D721Med (cell line): Measurements from ENCODE around the gene PSG6.
"Not testable (repeated sequence)": the region's sequence is repeated elsewhere in the genome, so short reads cannot be mapped to it uniquely, and the experiment has no call there.

ENCODE experiments used
- DNase-seq: peaks from one replicate; pipeline ENCODE4 v3.0.0; 2011; ENCODE audit warnings: low spot score; ENCODE audit not compliant: insufficient read length
- FAIRE-seq: peaks from 2 replicates; lab custom pipeline; 2011; peaks lifted over from hg19 to GRCh38; lab: Jason Lieb, UNC
- TF ChIP-seq, protein P1 (sequence below): IDR thresholded peaks from 2 replicates; pipeline ENCODE4 v1.5.1; 2012; ENCODE audit warnings: mild to moderate bottlenecking, control low read depth; ENCODE audit not compliant: insufficient read depth; ENCODE audit errors: missing control alignments

The PSG6 gene

DNA sequence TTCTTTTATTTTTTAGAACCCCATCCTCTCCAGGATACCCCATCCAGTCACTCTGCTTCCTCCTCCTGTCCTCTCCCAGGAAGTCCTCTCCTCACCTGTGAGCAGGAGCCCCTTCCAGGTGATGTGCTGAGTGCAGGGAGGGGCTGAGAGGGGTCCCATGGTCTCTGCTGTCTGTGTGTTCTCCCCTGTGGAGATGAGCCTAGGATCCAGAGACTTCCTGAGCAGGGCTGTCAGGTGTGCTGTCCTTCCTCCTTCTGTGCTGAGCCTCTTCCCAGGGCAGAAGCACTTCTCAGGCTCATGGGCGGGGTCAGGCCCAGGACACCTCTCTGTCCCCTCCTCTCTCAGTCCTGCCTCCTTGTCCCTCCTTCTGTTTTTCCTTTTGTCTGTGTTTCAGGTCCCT, at the start of gene PSG6:
PSG6 (minus strand) TSS at position 261 of the 400 bp plus-strand sequence; CDS start at position 159, 102 bp downstream.
- not testable (repeated sequence) for DNase-seq, FAIRE-seq

DNA sequence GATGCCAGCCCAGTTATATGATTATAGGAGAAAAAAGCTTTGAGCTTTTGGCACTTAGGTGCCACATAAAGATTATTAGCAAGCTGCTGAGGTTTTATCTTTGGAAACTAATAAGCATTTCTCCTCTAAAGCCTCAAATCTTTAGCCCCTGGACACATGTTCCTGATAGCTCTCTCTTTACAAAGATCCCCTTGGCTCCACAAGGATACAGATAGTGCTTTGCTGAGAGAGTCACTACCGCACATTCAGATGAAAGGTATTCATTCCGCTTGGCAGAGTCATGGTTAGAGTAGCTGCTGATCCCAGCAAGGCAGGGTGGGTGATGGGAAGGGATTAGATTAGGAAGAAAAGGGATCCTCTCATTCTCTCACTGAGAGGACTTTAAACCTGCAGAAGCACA, 47.5 kb upstream of the PSG6 start:
- DNase-seq (no peak), FAIRE-seq (no peak)
- TF ChIP-seq, protein P1, sequence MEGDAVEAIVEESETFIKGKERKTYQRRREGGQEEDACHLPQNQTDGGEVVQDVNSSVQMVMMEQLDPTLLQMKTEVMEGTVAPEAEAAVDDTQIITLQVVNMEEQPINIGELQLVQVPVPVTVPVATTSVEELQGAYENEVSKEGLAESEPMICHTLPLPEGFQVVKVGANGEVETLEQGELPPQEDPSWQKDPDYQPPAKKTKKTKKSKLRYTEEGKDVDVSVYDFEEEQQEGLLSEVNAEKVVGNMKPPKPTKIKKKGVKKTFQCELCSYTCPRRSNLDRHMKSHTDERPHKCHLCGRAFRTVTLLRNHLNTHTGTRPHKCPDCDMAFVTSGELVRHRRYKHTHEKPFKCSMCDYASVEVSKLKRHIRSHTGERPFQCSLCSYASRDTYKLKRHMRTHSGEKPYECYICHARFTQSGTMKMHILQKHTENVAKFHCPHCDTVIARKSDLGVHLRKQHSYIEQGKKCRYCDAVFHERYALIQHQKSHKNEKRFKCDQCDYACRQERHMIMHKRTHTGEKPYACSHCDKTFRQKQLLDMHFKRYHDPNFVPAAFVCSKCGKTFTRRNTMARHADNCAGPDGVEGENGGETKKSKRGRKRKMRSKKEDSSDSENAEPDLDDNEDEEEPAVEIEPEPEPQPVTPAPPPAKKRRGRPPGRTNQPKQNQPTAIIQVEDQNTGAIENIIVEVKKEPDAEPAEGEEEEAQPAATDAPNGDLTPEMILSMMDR = no peak

DNA sequence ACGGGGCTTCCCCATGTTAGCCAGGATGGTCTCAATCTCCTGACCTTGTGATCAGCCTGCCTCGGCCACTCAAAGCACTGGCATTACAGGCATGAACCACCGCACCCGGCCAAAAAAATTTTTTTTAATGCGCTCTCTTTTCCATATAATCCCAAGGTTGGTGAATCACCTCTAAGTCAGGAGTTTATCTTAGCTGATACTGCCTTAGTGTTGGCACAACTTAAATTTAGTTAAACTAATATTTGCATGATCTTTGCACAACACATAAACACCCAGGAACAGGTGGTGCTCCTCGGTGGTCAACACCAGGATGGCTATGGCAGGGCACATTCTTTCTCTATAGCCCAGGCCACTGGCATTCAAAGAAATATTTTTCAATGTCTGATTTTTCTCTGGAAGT, 43.4 kb upstream of the PSG6 start:
- TF ChIP-seq, protein P1 = no peak

DNA sequence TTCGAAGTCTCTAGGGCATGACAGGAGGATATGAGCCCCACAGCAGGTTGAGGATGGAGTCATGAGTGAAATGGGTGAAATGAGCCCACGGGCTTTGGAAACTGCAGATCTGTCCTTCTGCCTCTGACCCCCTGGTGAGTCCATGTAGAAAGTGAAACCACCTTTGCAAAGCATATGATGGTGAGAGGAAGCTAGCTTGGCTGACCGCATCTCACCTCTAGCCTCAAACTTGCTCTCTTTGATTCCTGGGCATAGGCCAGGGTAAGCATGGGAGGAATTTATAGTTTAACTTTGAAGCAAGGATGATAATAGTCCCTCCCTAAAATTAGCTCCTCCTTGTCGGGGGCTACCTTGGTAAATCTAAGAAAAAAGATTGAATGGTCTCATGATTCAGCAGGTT, 34.4 kb upstream of the PSG6 start:
- not testable (repeated sequence) for DNase-seq, FAIRE-seq

More for the DNA sequence above, 43.4 kb upstream of the PSG6 start:
- FAIRE-seq (no peak), DNase-seq (no peak)

DNA sequence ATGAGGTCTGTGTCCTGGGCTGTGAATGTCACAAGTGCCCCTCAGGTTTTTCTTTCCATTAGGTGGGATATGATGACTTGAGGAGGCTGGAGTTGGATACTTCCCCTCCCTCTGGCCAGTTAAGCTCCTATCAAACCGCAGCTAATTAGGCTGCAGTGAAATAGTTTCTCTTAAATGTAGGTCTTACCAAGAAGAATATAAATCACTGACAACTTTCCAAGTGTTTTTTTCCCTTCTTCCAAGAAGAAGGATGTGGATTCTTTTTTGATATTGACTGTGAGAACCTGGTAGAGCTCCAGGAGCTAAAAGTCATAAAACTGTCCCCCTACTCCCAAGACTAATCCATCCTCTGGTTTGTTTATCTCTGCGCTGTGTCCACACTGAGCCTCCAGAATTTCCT, 33.8 kb upstream of the PSG6 start:
- not testable (repeated sequence) for DNase-seq, FAIRE-seq

DNA sequence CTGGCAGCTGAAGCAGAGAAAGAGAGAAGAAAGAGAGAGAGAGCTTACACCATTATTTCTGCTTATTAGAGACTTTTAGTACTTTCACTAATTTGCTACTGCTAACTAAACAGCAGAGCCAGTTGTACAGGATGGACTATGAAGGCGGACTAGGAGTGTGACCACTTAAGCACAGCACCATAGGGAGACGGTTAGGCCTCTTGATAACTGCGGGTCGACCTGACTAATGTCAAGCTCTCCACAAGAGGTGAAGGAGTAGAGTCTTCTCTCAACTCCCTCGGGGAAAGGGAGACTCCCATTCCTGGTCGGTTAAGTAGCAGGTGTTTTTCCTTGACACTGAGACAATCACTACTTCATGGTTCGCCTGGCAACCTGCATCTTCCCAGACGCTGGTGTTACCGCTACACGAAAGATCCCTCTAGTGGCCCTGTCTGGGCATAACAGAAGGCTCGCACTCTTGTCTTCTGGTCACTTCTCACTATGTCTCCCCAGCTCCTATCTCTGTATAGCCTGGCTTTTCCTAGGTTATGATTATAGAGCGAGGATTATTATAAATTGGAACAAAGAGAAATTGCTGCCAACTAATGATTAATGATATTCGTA, 24.6 kb upstream of the PSG6 start:
- FAIRE-seq (no peak), DNase-seq (no peak)
- TF ChIP-seq, protein P1 = peak; percentile 37

DNA sequence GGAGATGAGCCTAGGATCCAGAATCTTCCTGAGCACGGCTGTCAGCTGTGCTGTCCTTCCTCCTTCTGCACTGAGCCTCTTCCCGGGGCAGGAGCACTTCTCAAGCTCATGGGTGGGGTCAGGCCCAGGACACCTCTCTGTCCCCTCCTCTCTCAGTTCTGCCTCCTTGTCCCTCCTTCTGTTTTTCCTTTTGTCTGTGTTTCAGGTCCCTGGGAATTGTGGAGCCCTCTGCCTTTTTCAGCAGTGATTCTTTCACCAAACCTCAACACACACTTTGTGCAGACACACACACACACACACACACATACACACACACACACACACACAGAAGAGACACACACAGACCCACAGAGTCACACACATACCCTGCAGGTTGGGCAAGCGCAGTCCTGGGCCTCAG, 19.4 kb upstream of the PSG6 start, which contains the start of gene PSG7:
PSG7 (minus strand) TSS at position 101 of the 400 bp plus-strand sequence. CDS start 131 bp downstream, outside the sequence.
- FAIRE-seq, DNase-seq: not testable (repeated sequence)

DNA sequence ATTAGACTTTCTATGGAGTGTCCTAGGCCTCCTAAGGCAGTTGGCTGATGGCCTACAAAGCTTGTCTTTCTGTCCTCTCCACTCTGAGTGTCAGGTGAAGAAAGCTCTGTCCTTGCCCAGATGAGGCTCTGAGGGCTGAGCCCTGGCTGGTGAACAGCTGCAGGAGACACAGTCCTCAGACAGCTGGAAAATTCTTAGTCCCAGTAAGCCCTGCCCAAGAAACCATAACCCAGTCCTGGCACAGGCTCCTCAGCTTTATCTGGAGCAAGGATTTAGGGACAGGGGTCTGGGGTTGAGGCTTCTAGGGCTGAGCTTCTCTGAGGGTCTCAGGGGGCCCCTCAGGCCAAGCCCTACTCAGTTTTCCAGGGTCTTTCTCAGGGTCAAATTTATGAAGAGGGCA, 17.0 kb upstream of the PSG6 start:
- FAIRE-seq, DNase-seq: not testable (repeated sequence)

DNA sequence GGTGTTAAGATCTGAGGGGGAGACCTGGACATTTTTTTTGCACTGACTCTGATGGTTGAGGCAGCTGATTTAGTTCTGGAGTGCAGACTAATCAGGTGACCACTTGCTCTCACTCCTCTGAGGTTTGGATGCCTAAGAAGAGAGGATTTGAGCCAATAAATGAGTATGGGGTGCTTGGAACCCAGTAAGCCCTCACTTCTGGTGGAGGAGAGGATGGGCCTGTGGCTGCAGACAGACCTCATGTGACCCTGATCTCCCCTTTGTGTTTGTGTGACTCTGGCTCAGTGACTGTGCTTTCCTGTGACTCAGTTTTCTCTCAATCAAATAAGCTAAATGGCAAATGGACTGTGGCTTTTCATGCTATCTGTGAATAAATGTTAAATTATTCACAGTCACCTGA, 16.5 kb upstream of the PSG6 start:
- not testable (repeated sequence) for DNase-seq, FAIRE-seq

DNA sequence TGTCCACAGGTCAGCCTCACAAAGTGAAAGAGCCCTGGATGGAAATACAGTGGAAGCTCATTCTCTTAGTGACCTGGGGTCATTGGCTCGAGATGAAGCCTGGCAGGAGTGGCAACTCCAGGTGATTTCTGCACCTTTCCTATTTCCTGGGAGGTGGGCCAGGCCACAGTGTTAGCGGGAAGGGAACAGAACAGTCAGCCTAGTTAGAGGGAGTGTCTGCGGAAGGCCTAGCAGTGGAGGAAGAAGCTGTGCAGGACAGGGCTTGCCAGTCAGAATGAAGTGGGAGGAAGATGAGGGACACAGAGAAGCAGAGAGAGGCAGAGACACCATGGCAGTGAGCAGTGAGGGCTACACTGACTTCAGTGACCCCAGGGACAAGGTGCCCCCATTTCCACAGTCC, 15.7 kb upstream of the PSG6 start:
- not testable (repeated sequence) for DNase-seq, FAIRE-seq

DNA sequence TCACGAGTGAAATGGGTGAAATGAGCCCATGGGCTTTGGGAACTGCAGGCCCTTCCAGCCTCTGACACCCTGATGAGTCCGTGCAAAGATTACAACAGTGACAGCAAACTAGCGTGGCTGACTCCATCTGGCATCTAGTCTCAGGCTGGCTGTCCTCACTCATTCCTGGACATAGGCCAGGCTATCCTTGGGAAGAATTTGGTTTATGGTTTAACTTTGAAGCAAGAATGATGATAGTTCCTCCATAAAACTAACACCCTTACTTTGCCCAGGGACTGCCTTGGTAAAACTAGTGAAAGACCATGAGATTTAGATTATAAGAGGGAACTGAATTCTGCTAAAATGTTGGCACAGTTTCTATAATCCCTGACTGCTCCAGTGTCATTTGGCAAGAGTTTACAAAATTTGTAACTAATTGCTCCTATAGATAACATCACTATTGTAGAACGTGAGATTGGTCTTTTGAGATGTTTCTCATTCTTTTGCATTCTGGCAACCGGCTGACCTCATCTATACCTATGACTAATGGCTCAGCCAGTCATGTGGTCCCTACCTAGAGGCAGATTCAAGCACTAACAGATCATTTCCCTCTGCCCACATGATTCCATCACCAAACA, 14.9 kb upstream of the PSG6 start:
- not testable (repeated sequence) for FAIRE-seq, DNase-seq
